Breast epithelium (tissue), 3 donors: ENCODE measurements around the gene SUPT6H.
"Not testable (repeated sequence)": the region's sequence is repeated elsewhere in the genome, so short reads cannot be mapped to it uniquely, and the experiment has no call there.

Experiments
- POLR2A ChIP-seq: fragments of 450-650 bp; IDR thresholded peaks from one replicate; pipeline ENCODE4 v1.6.1; 2016; ENCODE audit warnings: antibody characterized with exemption, mild to moderate bottlenecking, moderate library complexity
- TF ChIP-seq, protein P1 (sequence below), 3 donors: fragments of 450-650 bp; IDR thresholded peaks; one replicate each; pipeline ENCODE4 v1.5.1; 2016 to 2017; ENCODE audit warnings: antibody characterized with exemption in 3 of 3, mild to moderate bottlenecking in 3 of 3, moderate library complexity in 3 of 3

DNA sequence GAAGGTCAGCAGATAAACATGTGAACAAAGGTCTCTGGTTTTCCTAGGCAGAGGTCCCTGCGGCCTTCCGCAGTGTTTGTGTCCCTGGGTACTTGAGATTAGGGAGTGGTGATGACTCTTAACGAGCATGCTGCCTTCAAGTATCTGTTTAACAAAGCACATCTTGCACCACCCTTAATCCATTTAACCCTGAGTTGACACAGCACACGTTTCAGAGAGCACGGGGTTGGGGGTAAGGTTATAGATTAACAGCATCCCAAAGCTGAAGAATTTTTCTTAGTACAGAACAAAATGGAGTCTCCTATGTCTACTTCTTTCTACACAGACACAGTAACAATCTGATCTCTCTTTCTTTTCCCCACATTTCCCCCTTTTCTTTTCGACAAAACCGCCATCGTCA, 3.7 kb upstream of the SUPT6H start:
- not testable (repeated sequence) for TF ChIP-seq POLR2A
- TF ChIP-seq, protein P1, sequence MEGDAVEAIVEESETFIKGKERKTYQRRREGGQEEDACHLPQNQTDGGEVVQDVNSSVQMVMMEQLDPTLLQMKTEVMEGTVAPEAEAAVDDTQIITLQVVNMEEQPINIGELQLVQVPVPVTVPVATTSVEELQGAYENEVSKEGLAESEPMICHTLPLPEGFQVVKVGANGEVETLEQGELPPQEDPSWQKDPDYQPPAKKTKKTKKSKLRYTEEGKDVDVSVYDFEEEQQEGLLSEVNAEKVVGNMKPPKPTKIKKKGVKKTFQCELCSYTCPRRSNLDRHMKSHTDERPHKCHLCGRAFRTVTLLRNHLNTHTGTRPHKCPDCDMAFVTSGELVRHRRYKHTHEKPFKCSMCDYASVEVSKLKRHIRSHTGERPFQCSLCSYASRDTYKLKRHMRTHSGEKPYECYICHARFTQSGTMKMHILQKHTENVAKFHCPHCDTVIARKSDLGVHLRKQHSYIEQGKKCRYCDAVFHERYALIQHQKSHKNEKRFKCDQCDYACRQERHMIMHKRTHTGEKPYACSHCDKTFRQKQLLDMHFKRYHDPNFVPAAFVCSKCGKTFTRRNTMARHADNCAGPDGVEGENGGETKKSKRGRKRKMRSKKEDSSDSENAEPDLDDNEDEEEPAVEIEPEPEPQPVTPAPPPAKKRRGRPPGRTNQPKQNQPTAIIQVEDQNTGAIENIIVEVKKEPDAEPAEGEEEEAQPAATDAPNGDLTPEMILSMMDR (IDR thresholded peaks at IDR 0.05): not testable (repeated sequence)
